HG02763 (cell line): ENCODE data around the gene FAM3A.
"Not testable (repeated sequence)": the region's sequence is repeated elsewhere in the genome, so short reads cannot be mapped to it uniquely, and the experiment has no call there.

ENCODE experiments used
- ATAC-seq: cut with Tn5 transposase; IDR thresholded peaks from one replicate; pipeline ENCODE4 v1.9.1; 2021; ENCODE audit warnings: mild to moderate bottlenecking, moderate library complexity; ENCODE audit not compliant: unreplicated experiment

The FAM3A gene

GRCh38 chrX:154515966-154516655, at the start of gene FAM3A:
Gene FAM3A, minus strand, starts transcription at chrX:154516232. Its CDS starts 460 bp downstream, at chrX:154515772.
- ATAC-seq: peak; percentile 88

GRCh38 chrX:154562295-154562694, 46.3 kb upstream of the FAM3A start:
- not testable (repeated sequence) for ATAC-seq

DNA sequence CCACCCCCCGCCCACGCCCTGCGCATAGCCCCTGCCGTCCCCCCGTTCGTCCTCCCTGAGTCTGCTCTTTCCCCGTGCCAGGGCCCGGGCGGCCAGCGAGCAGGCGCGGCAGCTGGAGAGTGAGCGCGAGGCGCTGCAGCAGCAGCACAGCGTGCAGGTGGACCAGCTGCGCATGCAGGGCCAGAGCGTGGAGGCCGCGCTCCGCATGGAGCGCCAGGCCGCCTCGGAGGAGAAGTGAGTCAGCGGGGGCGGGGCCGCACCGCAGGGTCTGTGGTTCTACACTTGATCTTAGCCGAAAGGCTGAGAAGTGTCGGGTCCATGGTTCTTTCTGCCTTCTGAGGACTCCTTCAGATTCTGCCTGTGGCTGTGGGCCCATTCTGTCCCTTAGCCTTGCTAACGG, 44.3 kb upstream of the FAM3A start:
- ATAC-seq: not testable (repeated sequence)

- ATAC-seq: not testable (repeated sequence)
Observed at GRCh38 chrX:154558896-154559295, 42.9 kb upstream of the FAM3A start.

GRCh38 chrX:154558060-154558690, 42.1 kb upstream of the FAM3A start:
- not testable (repeated sequence) for ATAC-seq

DNA sequence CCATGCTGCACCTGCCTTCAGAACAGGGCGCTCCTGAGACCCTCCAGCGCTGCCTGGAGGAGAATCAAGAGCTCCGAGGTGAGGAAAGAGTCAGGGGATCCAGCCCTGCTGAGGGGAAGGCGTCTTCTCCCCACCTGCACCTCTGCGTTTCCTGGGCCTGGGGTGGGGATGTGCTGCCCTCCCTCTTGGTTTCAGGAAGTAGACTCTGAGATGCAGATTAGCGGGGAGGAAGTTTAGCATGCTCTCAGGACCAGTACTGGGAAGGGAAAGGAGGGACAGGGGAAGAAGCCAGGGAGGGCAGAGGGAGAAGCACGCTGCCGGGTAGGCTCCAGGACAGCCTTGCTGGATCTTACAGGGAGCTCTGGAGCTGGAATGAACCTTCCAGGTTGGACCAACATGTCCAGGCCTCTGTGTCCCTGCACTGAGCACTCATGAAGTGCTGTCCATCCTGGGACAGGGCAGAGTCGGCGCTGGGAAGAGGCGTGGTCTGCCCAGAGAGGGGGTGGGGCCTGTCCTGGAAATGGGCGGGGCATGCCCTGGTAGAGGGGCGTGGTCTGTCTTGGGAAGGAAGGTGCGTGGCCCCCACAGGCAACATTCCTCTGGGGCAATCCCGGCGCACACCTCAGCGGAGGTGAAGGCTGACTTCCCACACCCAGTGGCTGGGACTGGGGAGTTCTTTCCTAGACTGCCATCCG, 36.2 kb upstream of the FAM3A start:
- ATAC-seq: not testable (repeated sequence)

GRCh38 chrX:154549766-154550165, 33.7 kb upstream of the FAM3A start:
- no peak for ATAC-seq

DNA sequence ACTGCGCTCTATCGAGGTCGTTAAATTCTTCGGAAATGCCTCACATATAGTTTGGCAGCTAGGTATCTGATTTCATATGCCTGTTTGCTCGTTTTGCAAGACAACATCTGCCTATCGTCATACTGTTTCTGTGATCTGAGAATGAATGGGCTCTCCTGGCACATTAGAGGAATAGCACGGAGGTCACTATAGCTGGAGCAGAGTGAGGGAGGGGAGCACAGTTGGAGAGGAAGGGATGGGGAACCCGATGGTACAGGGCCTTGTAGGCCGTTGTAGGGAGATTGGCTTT, 31.9 kb upstream of the FAM3A start:
- no peak for ATAC-seq

DNA sequence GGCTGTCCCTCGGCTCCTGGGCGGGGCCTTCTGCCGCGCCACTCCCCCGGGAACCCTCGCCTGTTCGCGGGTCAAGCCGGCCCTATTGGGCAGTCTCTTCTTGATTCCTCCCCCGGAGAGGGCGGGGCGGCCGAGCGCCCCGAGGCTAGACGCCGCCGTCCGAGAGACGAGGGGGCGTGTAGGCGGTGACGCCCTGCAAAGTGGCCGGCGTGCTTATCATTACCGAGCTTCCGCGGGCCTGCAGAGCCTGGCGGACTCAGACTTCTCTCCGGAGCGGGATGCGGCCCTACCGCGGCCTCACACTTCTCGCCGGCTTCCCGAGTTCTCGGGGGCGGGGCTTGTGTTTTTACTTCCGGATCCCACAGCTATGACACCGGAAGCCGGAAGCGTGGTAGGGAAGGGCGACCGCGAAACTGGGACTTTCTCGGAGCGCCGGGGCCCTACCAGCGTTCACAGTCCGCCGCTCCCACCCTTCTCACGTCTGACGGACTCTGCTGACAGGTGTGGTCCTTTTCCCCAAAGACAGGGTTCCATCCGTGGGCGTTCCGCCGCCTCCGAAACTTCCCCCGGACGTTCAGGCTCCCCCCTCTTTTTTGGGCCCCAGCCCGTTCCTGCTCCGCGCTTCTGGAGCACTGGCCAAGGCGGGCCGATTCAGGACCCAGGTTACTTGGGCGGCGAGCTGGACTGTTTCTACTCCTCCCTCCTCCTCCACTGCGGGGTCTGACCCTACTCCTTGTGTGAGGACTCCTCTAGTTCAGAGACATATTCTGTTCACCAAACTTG, 31.4 kb upstream of the FAM3A start, which contains the start of gene IKBKG:
Gene IKBKG (plus strand): TSS at position 376 of the 783 bp plus-strand sequence. CDS start 4,383 bp downstream, outside the sequence.
- peak; percentile 77 for ATAC-seq

GRCh38 chrX:154546354-154547244, 30.6 kb upstream of the FAM3A start, which contains the start of gene G6PD:
Gene G6PD, minus strand, starts transcription at chrX:154546846. Its CDS starts 691 bp downstream, at chrX:154546155.
- ATAC-seq: peak; percentile 52

DNA sequence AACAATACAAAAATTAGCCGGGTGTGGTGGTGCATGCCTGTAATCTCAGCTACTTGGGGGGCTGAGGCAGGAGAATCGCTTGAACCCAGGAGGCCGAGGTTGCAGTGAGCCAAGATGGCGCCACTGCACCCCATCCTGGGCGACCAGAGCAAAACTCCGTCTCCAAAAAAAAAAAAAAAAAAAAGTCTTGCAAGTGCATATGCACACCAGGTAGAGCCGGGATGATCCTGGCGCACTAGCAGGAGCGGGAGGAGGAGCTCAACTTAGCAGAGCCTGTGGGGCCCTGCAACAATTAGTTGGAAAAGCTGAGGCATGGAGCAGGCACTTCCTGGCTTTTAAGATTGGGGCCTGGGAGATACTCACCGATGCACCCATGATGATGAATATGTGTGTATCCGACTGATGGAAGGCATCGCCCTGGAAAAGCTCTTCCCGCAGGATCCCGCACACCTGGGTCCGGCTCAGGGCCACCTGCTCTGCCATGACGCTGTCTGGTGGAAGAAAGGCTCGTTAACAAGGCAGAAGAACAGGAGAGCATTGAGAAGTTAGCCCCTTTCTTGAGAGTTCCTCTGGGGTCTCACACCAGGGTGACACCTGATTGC, 29.7 kb upstream of the FAM3A start:
- ATAC-seq: no peak

GRCh38 chrX:154542723-154543424, 26.8 kb upstream of the FAM3A start:
- ATAC-seq: no peak

DNA sequence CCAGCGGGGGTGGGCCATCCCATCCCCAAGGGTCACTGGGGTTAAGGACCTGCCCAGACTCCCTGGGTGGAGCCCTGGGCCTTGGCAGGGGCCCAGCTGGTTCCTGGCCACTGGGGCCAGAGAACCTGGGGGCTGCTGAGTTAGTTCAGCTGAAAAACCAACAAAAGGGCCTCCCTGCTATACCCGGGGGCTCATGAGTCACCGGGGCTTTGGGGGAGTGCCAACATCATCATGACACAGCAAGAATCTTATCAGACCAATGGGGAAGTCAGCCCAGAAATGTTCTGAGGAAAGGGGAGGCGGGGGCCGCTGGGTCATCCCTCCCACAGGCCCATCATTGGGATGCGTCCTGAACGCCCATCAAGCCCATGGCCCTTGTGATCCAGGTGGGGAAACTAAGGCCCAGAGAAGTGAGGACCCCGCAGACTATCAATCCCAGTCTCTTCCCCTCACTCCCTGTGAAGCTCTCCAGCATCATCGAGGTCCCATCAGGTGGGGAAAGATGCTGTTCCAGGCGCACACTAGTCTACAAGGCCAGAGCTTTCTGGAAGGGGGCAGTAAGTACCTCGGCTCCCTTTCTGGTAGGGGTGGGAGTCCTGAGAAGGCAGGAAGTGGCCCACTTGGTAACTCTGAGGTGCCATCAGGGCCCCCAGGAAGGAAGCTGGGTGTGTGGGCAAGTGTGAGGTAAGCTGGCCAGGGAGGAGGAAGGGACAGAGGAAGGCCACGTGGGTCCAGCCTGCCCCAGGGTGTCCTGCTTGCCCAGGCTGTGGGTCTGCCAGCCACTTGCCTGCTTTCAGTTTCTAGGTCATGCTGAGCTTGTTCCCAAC, 26.1 kb upstream of the FAM3A start:
- no peak for ATAC-seq

- no peak for ATAC-seq
Observed at GRCh38 chrX:154541589-154541895, 25.5 kb upstream of the FAM3A start.

GRCh38 chrX:154540897-154541535, 25.0 kb upstream of the FAM3A start:
- no peak for ATAC-seq

GRCh38 chrX:154540365-154540764, 24.3 kb upstream of the FAM3A start:
- not testable (repeated sequence) for ATAC-seq

DNA sequence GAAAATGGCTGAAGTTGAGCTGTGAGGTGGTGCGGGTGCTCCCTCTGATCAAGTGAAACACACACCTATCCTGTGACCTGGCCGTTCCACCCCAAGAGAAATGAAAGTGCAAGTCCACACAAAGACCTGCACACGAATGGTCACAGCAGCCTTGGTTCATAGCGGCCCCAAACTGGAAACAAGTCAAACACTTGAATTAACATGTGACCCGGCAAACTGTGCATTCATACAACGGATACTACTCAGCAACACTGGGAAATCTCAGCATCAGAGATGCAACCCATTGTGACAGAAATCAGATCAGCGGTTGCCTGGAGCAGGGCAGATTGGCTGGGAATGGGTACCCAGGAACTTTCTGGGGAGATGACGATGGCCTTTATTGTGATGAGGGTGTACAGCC, 23.0 kb upstream of the FAM3A start:
- no peak for ATAC-seq

GRCh38 chrX:154535892-154536291, 19.9 kb upstream of the FAM3A start:
- ATAC-seq: no peak
